Stomach smooth muscle (tissue), 2 donors: Measurements from ENCODE around the gene ZFYVE28.
"Not testable (repeated sequence)": the region's sequence is repeated elsewhere in the genome, so short reads cannot be mapped to it uniquely, and the experiment has no call there.

Source experiments
- H3K27ac ChIP-seq: one replicate; pipeline ENCODE4 v1.7.0; 2013; ENCODE audit warnings: mild to moderate bottlenecking, low read length, inconsistent platforms
- H3K27me3 ChIP-seq, 2 donors: one replicate each; pipeline ENCODE4 v1.7.0; 2013; ENCODE audit warnings: low read length in 2 of 2; ENCODE audit not compliant: insufficient read depth in 2 of 2, control insufficient read depth in 1 of 2
- H3K36me3 ChIP-seq, 2 donors: one replicate each; pipeline ENCODE4 v1.7.0; 2013; ENCODE audit warnings: low read length in 2 of 2; ENCODE audit not compliant: control insufficient read depth in 2 of 2, insufficient read depth in 2 of 2
- H3K4me1 ChIP-seq: one replicate; pipeline ENCODE4 v1.7.0; 2013; ENCODE audit warnings: low read length; ENCODE audit not compliant: control insufficient read depth, insufficient read depth
- H3K4me3 ChIP-seq, 2 donors: one replicate each; pipeline ENCODE4 v1.7.0; 2013; ENCODE audit warnings: low read length in 2 of 2
- H3K9ac ChIP-seq, 2 donors: one replicate each; pipeline ENCODE4 v1.7.0; 2013; ENCODE audit warnings: low read length in 2 of 2, mild to moderate bottlenecking in 1 of 2
- H3K9me3 ChIP-seq, 2 donors: one replicate each; pipeline ENCODE4 v1.7.0; 2013; ENCODE audit warnings: low read length in 2 of 2; ENCODE audit not compliant: control insufficient read depth in 2 of 2
- donor health status: healthy.
- donor health status: Pancreatic carcinoma.

ZFYVE28 gene

GRCh38 chr4:2417765-2418649 is at the start of gene ZFYVE28:
Gene ZFYVE28, minus strand, starts transcription at chr4:2418645. Its CDS starts 322 bp downstream, at chr4:2418323.
- Histone ChIP-seq H3K4me1 (peaks cover 37% of the 10 kb centered on the region), H3K9ac (peak within 1 kb of the TSS in 1 of 2 donors; percentile 29)

GRCh38 chr4:2465544-2465943 is 47.1 kb upstream of the ZFYVE28 start:
- not testable (repeated sequence) for H3K36me3 ChIP-seq, H3K9me3 ChIP-seq, H3K27ac ChIP-seq, H3K27me3 ChIP-seq, H3K4me3 ChIP-seq, H3K9ac ChIP-seq
- H3K4me1 ChIP-seq: peaks cover 38% of the 10 kb centered on the region

More at GRCh38 chr4:2417765-2418649, at the start of gene ZFYVE28:
- no peaks in the 10 kb centered on the region for H3K9me3 ChIP-seq
- peaks cover 47 to 52% of the 10 kb centered on the region in 2 donors for H3K27me3 ChIP-seq
- no peaks in the 10 kb centered on the region for H3K36me3 ChIP-seq
- no peak within 1 kb of the TSS for H3K27ac ChIP-seq
- H3K4me3 ChIP-seq: peak within 1 kb of the TSS; percentile 51 to 78

- no peak overlapping the region for H3K4me3 ChIP-seq
- peaks cover 0 to 2% of the 10 kb centered on the region in 2 donors for H3K36me3 ChIP-seq
- H3K9me3 ChIP-seq: no peaks in the 10 kb centered on the region
- H3K27ac ChIP-seq: no peak overlapping the region
- H3K4me1 ChIP-seq: peaks cover 37% of the 10 kb centered on the region
- no peak overlapping the region for H3K9ac ChIP-seq
- H3K27me3 ChIP-seq: no peaks in the 10 kb centered on the region
These were observed 46.6 kb upstream of the ZFYVE28 start for GRCh38 chr4:2465032-2465431.

- no peaks in the 10 kb centered on the region for H3K9me3 ChIP-seq
- peaks cover 0 to 3% of the 10 kb centered on the region in 2 donors for H3K27me3 ChIP-seq
- peaks cover 28% of the 10 kb centered on the region for H3K4me1 ChIP-seq
- peak overlapping the region; percentile 25 to 69 for H3K4me3 ChIP-seq
- H3K9ac ChIP-seq: peak overlapping the region; percentile 36 to 53
- peaks cover 0 to 2% of the 10 kb centered on the region in 2 donors for H3K36me3 ChIP-seq
- peak overlapping the region; percentile 6 for H3K27ac ChIP-seq
These were observed 44.7 kb upstream of the ZFYVE28 start for GRCh38 chr4:2462992-2463762.

- peak overlapping the region; percentile 29 to 53 for H3K9ac ChIP-seq
- no peaks in the 10 kb centered on the region for H3K9me3 ChIP-seq
- peak overlapping the region; percentile 51 to 69 for H3K4me3 ChIP-seq
- H3K27ac ChIP-seq: peak overlapping the region; percentile 6
- H3K4me1 ChIP-seq: peaks cover 24% of the 10 kb centered on the region
- peaks cover 0 to 6% of the 10 kb centered on the region in 2 donors for H3K27me3 ChIP-seq
- H3K36me3 ChIP-seq: peaks cover 0 to 2% of the 10 kb centered on the region in 2 donors
These were observed 44.0 kb upstream of the ZFYVE28 start for GRCh38 chr4:2462218-2462991.

GRCh38 chr4:2461246-2461960 is 43.0 kb upstream of the ZFYVE28 start:
- Histone ChIP-seq H3K4me3 (no peak overlapping the region), H3K36me3 (peaks cover 0 to 2% of the 10 kb centered on the region in 2 donors), H3K27me3 (peaks cover 0 to 6% of the 10 kb centered on the region in 2 donors), H3K9me3 (no peaks in the 10 kb centered on the region), H3K4me1 (peaks cover 21% of the 10 kb centered on the region), H3K9ac (peak overlapping the region in 1 of 2 donors; percentile 48), H3K27ac (no peak overlapping the region)

- no peak overlapping the region for H3K27ac ChIP-seq
- H3K27me3 ChIP-seq: peaks cover 0 to 6% of the 10 kb centered on the region in 2 donors
- peaks cover 21% of the 10 kb centered on the region for H3K4me1 ChIP-seq
- no peaks in the 10 kb centered on the region for H3K9me3 ChIP-seq
- H3K4me3 ChIP-seq: no peak overlapping the region
- H3K9ac ChIP-seq: no peak overlapping the region
- no peaks in the 10 kb centered on the region for H3K36me3 ChIP-seq
These were observed 41.3 kb upstream of the ZFYVE28 start for GRCh38 chr4:2459589-2460349.

- H3K4me3 ChIP-seq: no peak overlapping the region
- no peaks in the 10 kb centered on the region for H3K36me3 ChIP-seq
- H3K4me1 ChIP-seq: peaks cover 21% of the 10 kb centered on the region
- H3K27me3 ChIP-seq: peaks cover 0 to 6% of the 10 kb centered on the region in 2 donors
- H3K27ac ChIP-seq: no peak overlapping the region
- H3K9me3 ChIP-seq: no peaks in the 10 kb centered on the region
- H3K9ac ChIP-seq: no peak overlapping the region
These were observed 40.4 kb upstream of the ZFYVE28 start for GRCh38 chr4:2458546-2459491.
